NCI-H2081 treated with DMSO at 0.1 percent for 48 hours (cell line): ENCODE measurements around the gene DHPS.

ENCODE experiments used
- DNase-seq: peaks from one replicate; lab custom pipeline; 2025; lab: John Stamatoyannopoulos, UW

Gene DHPS

GRCh38 chr19:12675399-12675798, 6.3 kb downstream of the DHPS start:
- DNase-seq: no peak

DNA sequence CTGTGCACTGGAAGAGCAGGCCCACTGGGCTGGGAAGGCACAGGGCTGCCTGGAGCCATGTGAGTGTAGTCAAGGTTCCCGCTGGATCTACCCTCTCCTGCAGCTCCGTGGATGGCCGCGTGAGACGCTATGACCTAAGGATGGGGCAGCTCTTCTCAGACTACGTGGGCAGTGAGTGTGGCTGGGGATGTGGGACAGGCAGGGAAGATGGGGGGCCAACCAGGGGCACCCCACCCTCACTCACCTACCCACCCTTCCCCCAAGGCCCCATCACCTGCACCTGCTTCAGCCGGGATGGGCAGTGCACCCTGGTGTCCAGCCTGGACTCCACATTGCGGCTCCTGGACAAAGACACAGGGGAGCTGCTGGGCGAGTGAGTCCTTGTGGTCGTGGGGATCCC, 8.9 kb downstream of the DHPS start:
- DNase-seq: no peak

- no peak for DNase-seq
These were observed 11.3 kb downstream of the DHPS start for GRCh38 chr19:12670159-12670928.

- DNase-seq: peak; percentile 16
These were observed 12.2 kb downstream of the DHPS start for GRCh38 chr19:12669270-12670158.

GRCh38 chr19:12668932-12669269, 12.8 kb downstream of the DHPS start:
- DNase-seq: no peak

DNA sequence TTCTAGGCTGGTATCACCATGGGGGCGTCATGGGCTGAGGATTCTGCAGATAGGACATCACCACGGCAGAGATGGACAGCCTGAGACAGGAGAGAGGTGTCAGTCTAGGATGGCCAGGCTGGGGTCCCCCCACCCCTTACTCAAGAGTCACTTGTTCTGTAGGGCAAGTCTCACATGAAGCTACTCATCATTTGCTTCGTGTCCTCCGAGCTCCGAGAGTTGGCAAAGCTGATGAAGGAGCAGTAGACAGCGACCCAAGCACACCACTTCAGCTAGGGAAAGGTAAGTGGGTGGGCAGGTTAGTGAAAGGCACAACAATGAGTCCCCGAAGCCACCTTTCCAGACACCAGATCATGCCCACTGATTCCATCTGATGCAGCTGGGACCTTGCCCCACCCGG, 13.3 kb downstream of the DHPS start:
- no peak for DNase-seq

- DNase-seq: no peak
These were observed 13.9 kb downstream of the DHPS start for GRCh38 chr19:12667731-12668302.

DNA sequence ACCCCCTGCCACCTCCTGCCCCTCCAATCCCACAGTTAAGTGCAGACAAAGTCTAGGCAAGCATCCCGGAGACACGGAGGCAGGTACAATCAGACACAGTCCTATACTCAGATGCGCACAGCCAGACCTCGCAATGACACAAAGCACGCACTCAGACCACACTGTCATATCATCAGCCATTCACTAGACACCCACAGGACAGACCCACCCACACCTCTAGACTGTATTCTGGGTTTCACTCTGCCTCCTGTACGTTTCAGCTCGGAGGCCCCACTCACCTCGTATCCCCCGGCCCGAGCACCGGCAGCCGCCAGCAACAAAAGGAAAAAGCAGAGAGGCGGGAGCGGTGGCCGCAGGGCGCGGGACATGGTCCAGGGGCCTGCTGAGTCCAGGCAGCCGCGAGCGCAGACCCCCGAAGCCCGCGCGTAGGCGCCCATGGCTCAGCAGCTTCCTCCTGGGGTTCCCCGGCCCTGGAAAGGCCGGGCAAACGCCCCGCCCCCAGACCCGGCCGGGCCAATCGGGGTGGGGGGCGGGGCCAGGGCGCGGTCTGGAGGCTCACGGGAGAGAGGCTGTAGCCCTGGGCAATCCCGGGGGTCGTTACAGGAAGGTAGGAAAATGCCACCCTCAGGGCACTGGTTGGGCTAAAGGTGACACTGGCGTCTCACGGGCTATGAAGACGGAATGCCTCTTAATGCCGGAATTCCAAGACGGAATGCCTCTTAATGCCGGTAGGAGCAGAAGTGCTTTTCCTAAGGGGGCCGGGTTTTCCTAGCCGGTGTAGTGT, 15.2 kb downstream of the DHPS start, which contains the start of the genes MAN2B1 and WDR83:
TSS of gene MAN2B1 (minus strand) at position 478 of the 784 bp plus-strand sequence. CDS start at position 437, 41 bp downstream.
TSS of gene WDR83 (plus strand) at position 543 of the 784 bp plus-strand sequence. CDS start 2,984 bp downstream, outside the sequence.
- peak; percentile 13 for DNase-seq

DNA sequence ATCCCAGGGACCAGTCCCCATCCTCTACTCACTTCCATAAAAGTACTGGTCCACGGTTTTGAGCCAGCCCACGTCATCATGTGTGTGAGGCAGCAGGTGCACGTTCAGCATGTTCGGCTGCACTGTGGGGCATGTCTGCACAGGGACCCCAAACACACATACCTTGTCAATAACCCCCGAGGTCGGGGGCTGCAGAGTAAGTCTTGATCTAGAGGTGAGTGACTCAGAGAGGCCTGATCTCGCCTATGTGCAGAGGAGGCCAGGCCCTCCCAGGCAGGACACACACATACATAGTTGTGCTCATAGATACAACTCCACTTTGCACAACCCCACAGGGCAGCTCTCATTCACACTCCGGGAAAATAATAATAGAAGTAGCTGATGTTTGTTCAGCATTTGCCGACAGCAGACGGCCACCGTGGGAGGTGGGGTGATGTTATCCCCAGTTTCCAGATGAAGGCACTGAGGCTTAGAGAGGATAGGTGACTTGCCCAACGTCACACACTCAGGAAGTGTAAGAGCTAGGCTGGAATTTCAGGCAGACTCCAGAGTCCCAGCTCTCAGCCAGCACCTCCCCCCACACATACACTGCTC, 15.9 kb downstream of the DHPS start:
- DNase-seq: no peak

- no peak for DNase-seq
These were observed 16.5 kb downstream of the DHPS start for GRCh38 chr19:12665281-12665573.

DNA sequence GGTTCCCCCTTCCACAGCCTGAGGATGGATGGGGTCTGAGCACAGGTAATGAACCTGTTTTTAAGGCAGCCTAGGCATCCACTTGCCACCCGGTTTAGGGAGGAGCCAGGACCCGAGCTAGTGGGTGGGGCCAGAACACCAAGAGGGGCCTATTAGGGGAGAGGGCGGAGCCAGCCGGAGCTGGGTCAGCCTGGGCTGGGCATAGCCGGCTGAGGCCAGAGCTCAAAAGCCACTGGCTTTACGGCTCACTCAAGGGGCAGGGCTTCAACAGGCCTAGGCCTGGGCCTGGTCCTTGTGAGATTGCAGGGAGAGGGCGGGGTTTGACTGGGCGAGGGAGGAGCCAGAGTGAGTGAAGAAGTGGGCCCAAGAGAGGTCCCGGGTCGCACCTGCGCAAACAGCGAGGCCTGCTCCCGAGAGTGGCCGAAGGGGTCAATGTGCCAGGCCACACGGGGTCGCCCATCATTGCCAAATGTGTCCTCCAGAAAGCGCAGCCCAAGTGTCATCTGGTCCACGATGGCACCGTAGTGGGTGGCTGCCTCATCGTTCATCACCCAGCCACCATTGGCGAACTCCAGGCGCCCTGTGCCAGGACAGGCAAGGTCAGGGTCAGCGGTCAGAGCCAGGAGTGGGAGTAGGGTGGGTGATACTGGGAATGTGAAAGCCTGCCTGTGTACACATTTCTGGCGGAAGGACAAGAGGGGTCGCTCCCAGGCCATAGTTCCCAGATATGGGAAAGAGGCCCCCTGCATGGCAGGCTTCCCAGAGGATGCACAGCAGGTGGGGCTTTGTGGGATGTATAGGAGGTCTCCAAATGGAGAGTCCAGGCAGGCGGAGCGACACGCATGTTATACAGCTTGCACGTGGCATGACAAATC, 17.0 kb downstream of the DHPS start:
- no peak for DNase-seq

DNA sequence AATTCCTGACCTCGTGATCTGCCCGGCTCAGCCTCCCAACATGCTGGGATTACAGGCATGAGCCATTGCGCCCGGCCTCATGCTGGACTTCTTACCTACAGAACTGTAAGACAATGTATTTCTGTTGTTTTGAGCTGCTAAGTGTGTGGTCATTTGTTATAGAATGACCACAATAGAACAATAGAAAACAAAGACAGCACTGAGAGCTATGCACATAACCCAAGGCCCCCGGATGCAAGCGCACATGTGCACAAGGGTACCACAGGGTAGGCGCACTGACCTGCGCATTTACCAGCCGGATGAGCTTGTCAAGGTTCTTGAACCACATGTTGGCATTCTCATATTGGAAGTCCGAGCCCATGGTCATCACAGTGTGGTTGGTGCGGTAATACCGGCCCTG, 20.7 kb downstream of the DHPS start:
- DNase-seq: no peak

DNA sequence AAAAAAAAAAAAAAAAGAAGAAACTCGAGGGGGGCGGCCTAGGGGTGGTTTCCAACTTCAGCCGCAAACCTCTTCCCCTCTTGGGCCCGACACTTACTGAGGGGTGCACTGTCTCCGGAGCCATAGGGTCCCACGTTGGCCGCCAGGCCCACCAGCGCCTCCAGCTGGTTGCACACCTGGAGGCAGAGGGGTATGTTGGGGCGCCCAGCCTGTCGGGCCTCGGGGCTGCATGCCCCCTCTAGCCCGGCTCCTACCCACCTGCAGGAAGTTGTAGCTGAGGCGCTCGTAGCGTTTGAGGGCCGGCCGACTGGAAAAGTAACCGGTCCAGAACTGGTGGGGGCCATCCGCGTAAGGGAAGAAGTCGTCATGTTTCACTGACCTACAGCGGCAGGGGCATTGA, 23.7 kb downstream of the DHPS start:
- no peak for DNase-seq

GRCh38 chr19:12656899-12657571, 24.6 kb downstream of the DHPS start:
- no peak for DNase-seq

- no peak for DNase-seq
These were observed 26.1 kb downstream of the DHPS start for GRCh38 chr19:12655546-12655945.

DNA sequence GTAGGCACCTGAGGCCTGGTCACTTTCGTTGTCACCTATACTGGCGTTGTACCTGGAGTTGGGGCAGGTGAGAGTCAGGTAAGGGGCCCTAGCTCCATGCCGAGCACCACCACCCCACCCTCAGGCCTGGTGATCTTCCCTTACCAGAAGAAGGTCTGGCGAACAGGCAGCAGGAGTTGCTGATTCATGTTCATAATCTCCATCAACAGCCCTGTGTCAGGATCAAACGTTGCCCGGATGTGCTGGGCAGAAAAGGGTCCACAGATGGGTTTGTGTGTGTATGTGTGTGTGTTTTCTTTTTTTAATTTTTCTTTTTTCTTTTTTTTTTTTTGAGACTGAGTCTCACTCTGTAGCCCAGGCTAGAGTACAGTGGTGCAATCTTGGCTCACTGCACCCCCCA, 29.5 kb downstream of the DHPS start:
- DNase-seq: no peak

GRCh38 chr19:12649941-12650340, 31.7 kb downstream of the DHPS start:
- no peak for DNase-seq

DNA sequence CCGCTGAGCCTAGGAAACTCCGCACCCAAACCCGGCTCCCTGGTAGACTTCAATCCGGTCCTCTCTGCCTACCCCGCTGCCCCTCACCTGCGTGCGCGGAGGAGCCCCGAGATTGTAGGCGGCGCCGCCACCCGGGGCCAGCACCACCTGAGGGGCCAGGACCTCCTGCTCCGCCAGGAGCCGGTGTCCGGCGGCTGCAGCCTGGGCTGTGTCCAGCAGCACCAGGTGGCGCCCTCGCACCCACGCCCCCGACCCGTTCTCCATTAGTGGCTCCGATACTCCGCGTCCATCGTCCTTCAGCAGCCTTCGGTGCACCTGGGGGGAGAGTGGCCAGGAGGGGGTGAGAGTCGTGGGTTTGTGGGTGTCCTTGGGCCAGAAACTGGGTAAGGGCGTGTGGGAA, 33.6 kb downstream of the DHPS start:
- DNase-seq: no peak

DNA sequence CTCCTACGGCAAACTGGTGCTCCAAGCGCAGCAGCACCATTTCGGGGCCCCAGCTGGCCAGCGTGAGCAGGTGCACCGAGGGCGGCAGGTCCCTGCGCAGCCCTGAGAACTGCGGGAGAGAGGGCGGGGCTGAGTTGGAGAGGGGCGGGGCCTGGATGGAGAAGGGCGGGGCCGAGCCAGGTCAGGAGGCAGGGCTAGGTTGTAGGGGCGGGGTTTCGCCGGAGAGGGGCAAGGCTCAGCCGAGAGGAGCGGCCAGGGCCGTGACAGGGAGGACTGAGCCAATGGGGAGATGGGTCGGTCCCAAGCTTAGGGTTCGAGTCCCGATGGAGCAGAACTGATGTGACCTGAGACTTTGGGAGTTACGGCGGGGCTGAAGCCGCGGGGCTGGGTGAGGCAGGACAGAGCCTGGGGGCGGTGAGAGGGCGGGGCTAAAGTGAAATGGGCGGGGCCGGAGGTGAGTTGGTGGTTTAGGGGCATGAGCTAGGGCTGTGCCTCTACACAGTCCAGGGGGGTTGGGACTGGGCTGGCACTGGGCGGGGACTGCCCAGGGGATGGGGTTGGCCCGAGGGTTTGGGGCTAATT, 34.1 kb downstream of the DHPS start:
- no peak for DNase-seq

- no peak for DNase-seq
These were observed 34.6 kb downstream of the DHPS start for GRCh38 chr19:12647047-12647446.
